Measurements from ENCODE around the gene SMYD2. TPM values are rescaled to one million over a fixed set of nuclear protein-coding genes. Genes with fewer than 3 reads are reported as not detected.

SMYD2 gene
- total and polyA plus RNA-seq, 2 of the 8 experiments (the other 6 are each of a cell fraction or from before 2014, with no cell fraction given), result 3.0 to 5.2 TPM

DNA sequence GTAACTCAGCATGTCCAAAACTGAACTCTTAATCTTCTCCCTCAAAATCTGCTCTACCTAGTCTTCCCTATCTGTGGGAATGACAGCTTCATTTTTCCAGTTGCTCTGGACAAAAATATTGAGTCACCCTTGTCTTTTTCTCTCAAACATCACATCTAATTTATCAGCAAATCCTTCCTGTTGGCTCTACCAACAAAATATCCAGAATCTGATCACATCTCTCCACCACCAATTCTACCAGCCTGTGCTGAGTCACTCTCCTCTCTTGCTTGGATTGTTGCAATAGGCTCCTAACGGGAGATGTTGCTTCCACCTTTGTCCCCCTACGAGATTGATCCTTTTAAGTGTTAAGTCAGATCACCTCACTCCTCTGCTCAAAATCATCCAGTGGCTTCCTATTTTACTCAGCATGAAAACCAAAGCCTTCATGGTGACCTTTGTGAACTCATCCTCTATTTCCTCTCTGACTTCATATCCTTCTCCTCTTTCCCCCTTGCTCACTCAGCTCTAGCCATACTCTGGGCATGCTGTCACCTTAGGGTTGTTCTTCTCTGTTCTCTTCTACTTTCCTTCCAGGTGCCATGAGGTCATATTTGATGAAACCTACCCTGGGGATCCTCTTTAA is 21.5 kb upstream of the SMYD2 start:
- CTCF ChIA-PET (ENCODE audit: partially characterized antibody), result interaction anchor here (1.3 to 17.1 kb wide), 11 partner anchors 10 to 73 kb away, joined by 3 to 610 read pairs (median 43); no protein-coding TSS in a partner anchor
- Histone ChIP-seq H3K79me1 (ENCODE audit: low read depth, low read length) (no peaks in the 10 kb centered on the region), H2AK5ac (ENCODE audit: low read depth, low read length) (no peak overlapping the region), H3K36me3 (ENCODE audit: control insufficient read depth in 2 of 4, insufficient read depth in 4 of 4, low read length in 3 of 4) (no peaks in the 10 kb centered on the region), H3K23ac (ENCODE audit: insufficient read length) (no peak overlapping the region), H3K4me3 (ENCODE audit: extremely low read depth in 1 of 4, insufficient read depth in 2 of 4, low read depth in 3 of 4, low read length in 4 of 4) (no peak overlapping the region), H2BK5ac (ENCODE audit: low read depth, low read length) (0 out of 2 replicates have a peak overlapping the region, but pooled peaks have one; percentile 7), H4K20me1 (replicated peaks in 1 of 2; ENCODE audit: control insufficient read depth in 1 of 2, insufficient read depth in 2 of 2, low read length in 2 of 2) (no peaks in the 10 kb centered on the region), H3K27ac (ENCODE audit: low read depth, low read length) (no peak overlapping the region), H3K18ac (ENCODE audit: extremely low read depth, low read length) (no peak overlapping the region), H2AFZ (ENCODE audit: low read length) (0 out of 2 replicates have a peak overlapping the region, but pooled peaks have one; percentile 74), H4K91ac (replicated peaks; ENCODE audit: insufficient read length, low read length) (no peak overlapping the region), H3K4ac (replicated peaks; ENCODE audit: insufficient read length, low read depth, low read length) (no peak overlapping the region), H3K4me1 (replicated peaks in 1 of 4; ENCODE audit: control insufficient read depth in 3 of 4, insufficient read depth in 4 of 4, low read length in 3 of 4) (peaks cover 0 to 3% (median 0%) of the 10 kb centered on the region in 4 experiments; a peak in 2 of 7 replicates), H2BK15ac (ENCODE audit: low read length) (0 out of 2 replicates have a peak overlapping the region, but pooled peaks have one; percentile 5), H4K5ac (ENCODE audit: insufficient read length, low read depth, low read length) (no peak overlapping the region), H3K14ac (ENCODE audit: insufficient read length) (no peak overlapping the region), H3K9ac (replicated peaks in 1 of 4; ENCODE audit: extremely low read depth in 1 of 4, low read depth in 3 of 4, low read length in 3 of 4) (no peak overlapping the region), H3K27me3 (replicated peaks in 1 of 4; ENCODE audit: control insufficient read depth in 3 of 4, extremely low read depth in 1 of 4, insufficient read depth in 3 of 4, low read length in 3 of 4) (0 out of 7 replicates have a peak, but pooled peaks cover 0 to 1% (median 0%) of the 10 kb centered on the region in 4 experiments), H4K8ac (ENCODE audit: extremely low read depth, insufficient read depth, low read length) (no peak overlapping the region), H2BK20ac (ENCODE audit: low read length) (no peak overlapping the region), H2BK120ac (replicated peaks; ENCODE audit: low read depth, low read length) (no peak overlapping the region), H3K23me2 (ENCODE audit: low read depth, low read length) (no peaks in the 10 kb centered on the region), H3K56ac (replicated peaks; ENCODE audit: insufficient read length, low read depth, low read length) (no peak overlapping the region), H2BK12ac (ENCODE audit: low read depth, low read length) (no peak overlapping the region), H3K9me3 (ENCODE audit: insufficient read depth in 2 of 2, low read depth in 1 of 2, low read length in 1 of 2) (no peaks in the 10 kb centered on the region), H3K4me2 (ENCODE audit: insufficient read depth in 1 of 2, low read depth in 2 of 2, low read length in 2 of 2) (no peak overlapping the region), H3K79me2 (ENCODE audit: control insufficient read depth in 1 of 2, insufficient read depth in 2 of 2, low read length in 2 of 2) (no peaks in the 10 kb centered on the region)
- DNase-seq (ENCODE audit: low read depth in 1 of 2, low spot score in 2 of 2), result no peak
- FAIRE-seq, result no peak
- POLR2A ChIA-PET (ENCODE audit: partially characterized antibody), result interaction anchor here (1.2 kb wide), 1 partner anchor 72 kb away, joined by 3 read pairs; no protein-coding TSS in a partner anchor
- 75% methylated on average over 2 of the region's 2 CpGs; no CpG with 5 or more reads in 1 of the 2 experiments for WGBS, 2 experiments (ENCODE audit: extremely low coverage in 1 of 2, insufficient coverage in 1 of 2, insufficient read length in 1 of 2, insufficient replicate concordance in 2 of 2, low coverage in 1 of 2, low lambda C conversion rate in 2 of 2, missing lambda C conversion rate in 1 of 2)
- no peak for TF ChIP-seq SIRT6 (IDR thresholded peaks at IDR 0.05; ENCODE audit: low read length)
- no peak for TF ChIP-seq TAF7 (optimal IDR thresholded peaks at IDR 0.05; ENCODE audit: borderline replicate concordance, low read depth, low read length)
- no peak for TF ChIP-seq SIN3A (conservative IDR thresholded peaks at IDR 0.05 in 1 of 2, IDR thresholded peaks at IDR 0.05 in 1 of 2; ENCODE audit: low read depth in 1 of 2, low read length in 2 of 2)
- TF ChIP-seq RNF2 (IDR thresholded peaks at IDR 0.05; ENCODE audit: borderline replicate concordance, low read depth, low read length, missing control alignments, poor library complexity, severe bottlenecking), result no peak
- TF ChIP-seq KDM5A (IDR thresholded peaks at IDR 0.05; ENCODE audit: low read length), result no peak
- TF ChIP-seq NANOG (IDR thresholded peaks at IDR 0.05; ENCODE audit: insufficient read depth, low read depth, low read length, poor library complexity, severe bottlenecking), result no peak

Measured in H1 (cell line).